ENCODE data around the gene NSFL1C. TPM values are rescaled to one million over a fixed set of nuclear protein-coding genes. Genes with fewer than 3 reads are reported as not detected.
"Not testable (repeated sequence)": the region's sequence is repeated elsewhere in the genome, so short reads cannot be mapped to it uniquely, and the experiment has no call there.

Gene NSFL1C
- total RNA-seq, 1 experiment from 2014 or later: 151 TPM

- ATAC-seq (peak; percentile 67), DNase-seq (ENCODE audit: low read depth, low spot score) (peak; percentile 56)
- POLR2A ChIA-PET: interaction anchor here (0.6 to 1.4 kb wide), 3 partner anchors 10 to 377 kb away, joined by 3 to 7 read pairs (median 4); no protein-coding TSS in a partner anchor
- BruUV-seq (replicated peaks); H3K36me3 ChIP-seq (ENCODE audit: control insufficient read depth, insufficient read depth, low read length); H3K27me3 ChIP-seq (ENCODE audit: control insufficient read depth, insufficient read depth, low read length); intact Hi-C loops (cut with micrococcal nuclease; ENCODE audit: unreplicated experiment); in situ Hi-C loops (cut with HindIII; ENCODE audit: low pct_unique_long_range_greater_than_20kb, low sequenced_read_pairs); H3K9me3 ChIP-seq (ENCODE audit: control insufficient read depth, insufficient read depth, low read depth, low read length); CTCF ChIA-PET: not testable (repeated sequence)
- TF ChIP-seq POLR2AphosphoS5 (IDR thresholded peaks at IDR 0.05; ENCODE audit: low read depth, low read length): peak; percentile 50; the same call in 1 of the 2 replicates
- TF ChIP-seq TCF7L2 (IDR thresholded peaks at IDR 0.05; ENCODE audit: low read depth, low read length): peak; percentile 89
- peaks cover 41% of the 10 kb centered on the region for H3K4me1 ChIP-seq (ENCODE audit: control insufficient read depth, insufficient read depth, low read length)
- H3K4me3 ChIP-seq (ENCODE audit: low read depth in 2 of 2, low read length in 2 of 2): peak overlapping the region in 1 of 2 experiments; percentile 7; a peak in 1 of 4 replicates
- H3K27ac ChIP-seq (ENCODE audit: low read length): peak overlapping the region; percentile 84
Measured at GRCh38 chr20:1399678-1400366, 66.8 kb downstream of the NSFL1C start.

- H3K36me3 ChIP-seq (ENCODE audit: control insufficient read depth, insufficient read depth, low read length); in situ Hi-C loops (cut with HindIII; ENCODE audit: low pct_unique_long_range_greater_than_20kb, low sequenced_read_pairs); ATAC-seq; intact Hi-C loops (cut with micrococcal nuclease; ENCODE audit: unreplicated experiment); CTCF ChIA-PET; H3K4me3 ChIP-seq (ENCODE audit: low read depth in 2 of 2, low read length in 2 of 2); BruUV-seq (replicated peaks); POLR2A ChIA-PET; DNase-seq (ENCODE audit: low read depth, low spot score); H3K9me3 ChIP-seq (ENCODE audit: control insufficient read depth, insufficient read depth, low read depth, low read length); H3K27me3 ChIP-seq (ENCODE audit: control insufficient read depth, insufficient read depth, low read length): not testable (repeated sequence)
- Histone ChIP-seq H3K4me1 (ENCODE audit: control insufficient read depth, insufficient read depth, low read length) (peaks cover 41% of the 10 kb centered on the region), H3K27ac (ENCODE audit: low read length) (peak overlapping the region; percentile 84)
Measured at GRCh38 chr20:1398185-1398584, 68.5 kb downstream of the NSFL1C start.

- DNase-seq (ENCODE audit: low read depth, low spot score) (no peak), ATAC-seq (no peak)
- H3K4me1 ChIP-seq (ENCODE audit: control insufficient read depth, insufficient read depth, low read length): peaks cover 41% of the 10 kb centered on the region
- H3K27ac ChIP-seq (ENCODE audit: low read length): peak overlapping the region; percentile 84
- TF ChIP-seq CTCF (IDR thresholded peaks at IDR 0.05) (peak; percentile 41), REST (IDR thresholded peaks at IDR 0.05; ENCODE audit: insufficient read depth in 1 of 2, low read depth in 2 of 2, low read length in 1 of 2) (no peak)
- no TSS peak for BruUV-seq (replicated peaks)
- intact Hi-C loops (cut with micrococcal nuclease; ENCODE audit: unreplicated experiment): no loop called here
- in situ Hi-C loops (cut with HindIII; ENCODE audit: low pct_unique_long_range_greater_than_20kb, low sequenced_read_pairs): no loop called here
- ChIA-PET POLR2A (no interaction called here), CTCF (no interaction called here)
- no peaks in the 10 kb centered on the region for H3K27me3 ChIP-seq (ENCODE audit: control insufficient read depth, insufficient read depth, low read length)
- no peaks in the 10 kb centered on the region; the same call in 1 of the 2 replicates for H3K36me3 ChIP-seq (ENCODE audit: control insufficient read depth, insufficient read depth, low read length)
- H3K4me3 ChIP-seq (ENCODE audit: low read depth in 2 of 2, low read length in 2 of 2): no peak overlapping the region
- no peaks in the 10 kb centered on the region; the same call in 1 of the 2 replicates for H3K9me3 ChIP-seq (ENCODE audit: control insufficient read depth, insufficient read depth, low read depth, low read length)
Measured at GRCh38 chr20:1397710-1398109, 68.9 kb downstream of the NSFL1C start.

Data from Panc1 (cell line).